DND-41 (cell line): ENCODE results near the gene THSD7A.

ENCODE experiments used
- ATAC-seq: fragments of 200-7000 bp; cut with Tn5 transposase; 3 replicates; pipeline ENCODE4 v1.9.1; 2021; ENCODE audit warnings: low read depth; ENCODE audit not compliant: insufficient read depth
- DNase-seq: peaks from one replicate; pipeline ENCODE4 v3.0.0-alpha.2; 2020
- H2AFZ ChIP-seq: 2 replicates; pipeline ENCODE4 v1.6.0; 2012; ENCODE audit warnings: low read depth, low read length
- H3K27ac ChIP-seq: 2 replicates; pipeline ENCODE4 v1.5.1; 2012; ENCODE audit warnings: low read length, inconsistent platforms
- H3K27me3 ChIP-seq: fragments of 200-600 bp; sonication (generic); 2 replicates; pipeline ENCODE4 v1.6.0; 2012; ENCODE audit warnings: low read length, mild to moderate bottlenecking, inconsistent platforms; ENCODE audit not compliant: insufficient read depth, poor library complexity
- H3K36me3 ChIP-seq: 2 replicates; pipeline ENCODE4 v1.5.1; 2012; ENCODE audit warnings: low read length, inconsistent platforms; ENCODE audit not compliant: insufficient read depth
- H3K4me1 ChIP-seq: 2 replicates; pipeline ENCODE4 v1.5.1; 2012; ENCODE audit warnings: mild to moderate bottlenecking, low read length; ENCODE audit not compliant: insufficient read depth
- H3K4me2 ChIP-seq: 2 replicates; pipeline ENCODE4 v1.6.0; 2012; ENCODE audit warnings: mild to moderate bottlenecking, moderate library complexity, low read length, inconsistent platforms; ENCODE audit not compliant: insufficient read depth
- H3K4me3 ChIP-seq, 2 experiments: fragments of 200-600 bp in 1 of 2; shearing (Covaris generic) in 1 of 2; 2 replicates each; pipeline ENCODE4 v1.5.1; 2012 to 2016; ENCODE audit warnings: inconsistent platforms in 2 of 2, low read length in 2 of 2, mild to moderate bottlenecking in 2 of 2, low read depth in 1 of 2, moderate library complexity in 1 of 2
- H3K79me2 ChIP-seq: 2 replicates; pipeline ENCODE4 v1.6.0; 2012; ENCODE audit warnings: low read length, inconsistent platforms; ENCODE audit not compliant: insufficient read depth
- H3K9ac ChIP-seq: 2 replicates; pipeline ENCODE4 v1.6.0; 2012; ENCODE audit warnings: low read depth, mild to moderate bottlenecking, inconsistent platforms, low read length, moderate library complexity
- H3K9me3 ChIP-seq: 2 replicates; pipeline ENCODE4 v1.5.1; 2012; ENCODE audit warnings: low read length, moderate library complexity, mild to moderate bottlenecking, inconsistent platforms; ENCODE audit not compliant: insufficient read depth, severe bottlenecking
- H4K20me1 ChIP-seq: 2 replicates; pipeline ENCODE4 v1.6.0; 2012; ENCODE audit warnings: low read length; ENCODE audit not compliant: insufficient read depth
- EZH2 ChIP-seq: IDR thresholded peaks from 3 replicates; pipeline ENCODE4 v1.6.1; 2012; ENCODE audit warnings: borderline replicate concordance, low read depth, mild to moderate bottlenecking, moderate library complexity, low read length, inconsistent platforms; ENCODE audit not compliant: severe bottlenecking
- TF ChIP-seq, protein P1 (sequence below): IDR thresholded peaks from 2 replicates; pipeline ENCODE4 v1.5.1; 2012; ENCODE audit warnings: borderline replicate concordance, low read length, moderate library complexity, mild to moderate bottlenecking; ENCODE audit not compliant: poor library complexity, severe bottlenecking; ENCODE audit errors: extremely low read depth

THSD7A gene

DNA sequence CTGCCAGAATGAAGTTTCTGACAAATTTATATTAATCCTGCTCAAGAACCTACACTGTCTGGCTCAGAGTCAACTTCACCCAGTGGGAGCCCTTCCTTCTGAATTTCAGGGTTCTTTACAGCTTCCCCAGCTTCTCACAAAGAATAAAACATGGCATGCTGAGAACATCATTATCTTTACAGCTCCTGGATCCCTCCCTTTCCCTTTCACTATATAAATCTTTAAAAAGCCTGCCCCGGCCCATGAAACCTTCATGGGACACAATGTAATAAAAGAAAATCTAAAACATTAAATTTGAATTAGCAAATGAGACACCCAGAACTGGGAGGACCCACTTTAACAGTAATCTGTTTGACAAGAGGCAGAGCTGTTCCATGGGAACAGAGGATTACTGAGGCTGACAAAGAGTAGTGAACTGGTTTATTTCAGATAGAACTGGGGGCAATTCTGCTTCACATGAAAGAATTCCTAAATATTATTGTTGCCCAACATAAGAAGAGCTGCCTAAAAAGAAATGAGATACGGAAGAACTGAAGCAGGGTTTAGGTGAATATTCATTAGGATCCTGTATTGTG, 222.8 kb downstream of the THSD7A start:
- TF ChIP-seq, protein P1, sequence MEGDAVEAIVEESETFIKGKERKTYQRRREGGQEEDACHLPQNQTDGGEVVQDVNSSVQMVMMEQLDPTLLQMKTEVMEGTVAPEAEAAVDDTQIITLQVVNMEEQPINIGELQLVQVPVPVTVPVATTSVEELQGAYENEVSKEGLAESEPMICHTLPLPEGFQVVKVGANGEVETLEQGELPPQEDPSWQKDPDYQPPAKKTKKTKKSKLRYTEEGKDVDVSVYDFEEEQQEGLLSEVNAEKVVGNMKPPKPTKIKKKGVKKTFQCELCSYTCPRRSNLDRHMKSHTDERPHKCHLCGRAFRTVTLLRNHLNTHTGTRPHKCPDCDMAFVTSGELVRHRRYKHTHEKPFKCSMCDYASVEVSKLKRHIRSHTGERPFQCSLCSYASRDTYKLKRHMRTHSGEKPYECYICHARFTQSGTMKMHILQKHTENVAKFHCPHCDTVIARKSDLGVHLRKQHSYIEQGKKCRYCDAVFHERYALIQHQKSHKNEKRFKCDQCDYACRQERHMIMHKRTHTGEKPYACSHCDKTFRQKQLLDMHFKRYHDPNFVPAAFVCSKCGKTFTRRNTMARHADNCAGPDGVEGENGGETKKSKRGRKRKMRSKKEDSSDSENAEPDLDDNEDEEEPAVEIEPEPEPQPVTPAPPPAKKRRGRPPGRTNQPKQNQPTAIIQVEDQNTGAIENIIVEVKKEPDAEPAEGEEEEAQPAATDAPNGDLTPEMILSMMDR, result no peak
- TF ChIP-seq EZH2, result no peak
- no peaks in the 10 kb centered on the region for H4K20me1 ChIP-seq

DNA sequence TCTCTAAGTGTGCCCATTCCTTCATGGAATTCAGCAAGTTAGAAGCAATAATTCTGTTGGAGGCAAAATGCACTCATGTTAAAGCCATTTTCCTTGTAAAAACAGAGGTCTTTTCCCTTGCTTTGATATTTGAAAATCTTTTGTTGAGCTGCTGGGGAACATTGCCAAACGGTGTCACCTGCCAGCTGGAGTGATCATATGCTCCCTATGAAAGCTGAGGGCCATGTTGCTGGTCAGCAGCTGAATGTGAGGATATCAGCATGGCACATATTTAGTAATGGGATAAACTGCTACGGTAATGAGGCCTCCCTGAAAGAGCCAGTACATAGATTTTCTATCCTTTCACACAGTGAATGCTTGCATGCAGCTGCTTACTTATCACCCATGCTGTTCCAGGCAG, 224.3 kb downstream of the THSD7A start:
- H3K27me3 ChIP-seq, result no peaks in the 10 kb centered on the region
- no peak overlapping the region for H3K9ac ChIP-seq
- H3K27ac ChIP-seq, result no peak overlapping the region
- TF ChIP-seq, protein P1, result no peak
- no peak for TF ChIP-seq EZH2
- no peak overlapping the region for H2AFZ ChIP-seq
- ATAC-seq, result no peak
- DNase-seq, result no peak
- no peaks in the 10 kb centered on the region for H3K79me2 ChIP-seq
- no peak overlapping the region for H3K4me2 ChIP-seq
- H3K9me3 ChIP-seq, result no peaks in the 10 kb centered on the region
- no peaks in the 10 kb centered on the region for H3K4me1 ChIP-seq
- no peaks in the 10 kb centered on the region for H3K36me3 ChIP-seq
- H4K20me1 ChIP-seq, result no peaks in the 10 kb centered on the region
- no peak overlapping the region for H3K4me3 ChIP-seq

More for the DNA sequence above, 222.8 kb downstream of the THSD7A start:
- H3K9me3 ChIP-seq, result no peaks in the 10 kb centered on the region
- no peak overlapping the region for H3K27ac ChIP-seq
- H3K79me2 ChIP-seq, result no peaks in the 10 kb centered on the region
- H3K4me1 ChIP-seq, result no peaks in the 10 kb centered on the region
- H3K4me3 ChIP-seq, result no peak overlapping the region
- H3K36me3 ChIP-seq, result no peaks in the 10 kb centered on the region
- H2AFZ ChIP-seq, result no peak overlapping the region
- DNase-seq, result no peak
- no peaks in the 10 kb centered on the region for H3K27me3 ChIP-seq
- ATAC-seq, result no peak
- H3K4me2 ChIP-seq, result no peak overlapping the region
- no peak overlapping the region for H3K9ac ChIP-seq

GRCh38 chr7:11605749-11606148, 226.2 kb downstream of the THSD7A start:
- DNase-seq (no peak), ATAC-seq (no peak)
- Histone ChIP-seq H3K9ac (no peak overlapping the region), H4K20me1 (no peaks in the 10 kb centered on the region), H3K27ac (no peak overlapping the region), H3K79me2 (no peaks in the 10 kb centered on the region), H3K4me3 (no peak overlapping the region), H3K4me2 (no peak overlapping the region), H3K9me3 (no peaks in the 10 kb centered on the region), H3K4me1 (no peaks in the 10 kb centered on the region), H3K36me3 (no peaks in the 10 kb centered on the region), H2AFZ (no peak overlapping the region), H3K27me3 (no peaks in the 10 kb centered on the region)
- TF ChIP-seq EZH2, result no peak
- TF ChIP-seq, protein P1, result no peak
